NCI-H2029 (cell line): ENCODE results near the gene TAS2R4.
A peak's percentile ranks its signal among the peaks of the same experiment; 100 is the strongest.
"Not testable (repeated sequence)": the region's sequence is repeated elsewhere in the genome, so short reads cannot be mapped to it uniquely, and the experiment has no call there.

Experiments used
- DNase-seq: peaks from one replicate; lab custom pipeline; 2025; lab: John Stamatoyannopoulos, UW

TAS2R4 gene

GRCh38 chr7:141776374-141776773, at the start of gene TAS2R4:
Gene TAS2R4, plus strand, starts transcription at chr7:141776674. Its CDS starts 1,815 bp downstream, at chr7:141778489.
- no peak for DNase-seq

- no peak for DNase-seq
Observed at GRCh38 chr7:141729020-141729419, 47.5 kb upstream of the TAS2R4 start.

- DNase-seq, result no peak
Observed at GRCh38 chr7:141731476-141732149, 44.9 kb upstream of the TAS2R4 start.

- peak; percentile 9 for DNase-seq
Observed at GRCh38 chr7:141737118-141737835, 39.2 kb upstream of the TAS2R4 start.

- DNase-seq, result peak; percentile 90
Observed at GRCh38 chr7:141737836-141738591, 38.5 kb upstream of the TAS2R4 start, which contains the start of gene SSBP1. Gene SSBP1, plus strand, starts transcription at chr7:141738358. Its CDS starts 809 bp downstream, at chr7:141739167.

- no peak for DNase-seq
Observed at GRCh38 chr7:141738592-141739013, 37.9 kb upstream of the TAS2R4 start.

GRCh38 chr7:141739250-141739649, 37.2 kb upstream of the TAS2R4 start:
- no peak for DNase-seq

GRCh38 chr7:141742229-141742628, 34.2 kb upstream of the TAS2R4 start:
- DNase-seq, result no peak

- no peak for DNase-seq
Observed at GRCh38 chr7:141744131-141744530, 32.3 kb upstream of the TAS2R4 start.

GRCh38 chr7:141748396-141748795, 28.1 kb upstream of the TAS2R4 start:
- DNase-seq, result no peak

GRCh38 chr7:141751904-141752303, 24.6 kb upstream of the TAS2R4 start:
- not testable (repeated sequence) for DNase-seq

- no peak for DNase-seq
Observed at GRCh38 chr7:141752634-141753033, 23.8 kb upstream of the TAS2R4 start.

GRCh38 chr7:141754939-141755338, 21.5 kb upstream of the TAS2R4 start:
- DNase-seq, result no peak

- DNase-seq, result no peak
Observed at GRCh38 chr7:141763797-141764196, 12.7 kb upstream of the TAS2R4 start, which contains the start of gene TAS2R3. Gene TAS2R3, plus strand, starts transcription at chr7:141764097. Its CDS starts 62 bp downstream, at chr7:141764159.

- not testable (repeated sequence) for DNase-seq
Observed at GRCh38 chr7:141770083-141770583, 6.3 kb upstream of the TAS2R4 start.

- DNase-seq, result peak; percentile 50
Observed at GRCh38 chr7:141785706-141786552, 9.5 kb downstream of the TAS2R4 start.

- no peak for DNase-seq
Observed at GRCh38 chr7:141788296-141788695, 11.8 kb downstream of the TAS2R4 start.

- DNase-seq, result no peak
Observed at GRCh38 chr7:141789917-141790316, 13.4 kb downstream of the TAS2R4 start, which contains the start of gene TAS2R5. Gene TAS2R5, plus strand, starts transcription at chr7:141790217. Its CDS starts 145 bp downstream, at chr7:141790362.

- DNase-seq, result no peak
Observed at GRCh38 chr7:141792526-141792925, 16.1 kb downstream of the TAS2R4 start.

- DNase-seq, result no peak
Observed at GRCh38 chr7:141820067-141820466, 43.6 kb downstream of the TAS2R4 start.

- not testable (repeated sequence) for DNase-seq
Observed at GRCh38 chr7:141822432-141822831, 46.0 kb downstream of the TAS2R4 start.
